ENCODE measurements around the gene LY86. TPM values are rescaled to one million over a fixed set of nuclear protein-coding genes. Genes with fewer than 3 reads are reported as not detected.

The LY86 gene
- total and polyA plus RNA-seq, 2 of the 13 experiments (the other 11 are each of a cell fraction or from before 2014, with no cell fraction given): not detected

- ATAC-seq (no peak), DNase-seq (ENCODE audit: low spot score) (no peak), FAIRE-seq (no peak)
- Histone ChIP-seq H3K4me3 (replicated peaks in 1 of 3; ENCODE audit: insufficient read depth in 1 of 3, low read depth in 2 of 3, low read length in 3 of 3) (no peak overlapping the region), H3K4me2 (ENCODE audit: low read depth, low read length) (no peak overlapping the region), H3K27me3 (ENCODE audit: control insufficient read depth in 1 of 2, insufficient read depth in 2 of 2, low read length in 2 of 2) (no peaks in the 10 kb centered on the region), H4K20me1 (ENCODE audit: insufficient read depth, low read length) (no peaks in the 10 kb centered on the region), H3K36me3 (replicated peaks in 1 of 2; ENCODE audit: control insufficient read depth in 1 of 2, insufficient read depth in 2 of 2, low read length in 2 of 2) (no peaks in the 10 kb centered on the region), H3K27ac (ENCODE audit: extremely low read length, insufficient read depth, low read length) (no peak overlapping the region), H2AFZ (ENCODE audit: low read length) (no peak overlapping the region), H3K9me3 (ENCODE audit: low read length) (no peaks in the 10 kb centered on the region), H3K79me2 (ENCODE audit: insufficient read depth, low read length) (no peaks in the 10 kb centered on the region), H3K4me1 (ENCODE audit: insufficient read depth, low read length) (no peaks in the 10 kb centered on the region), H3K9ac (ENCODE audit: insufficient read depth, low read depth, low read length) (no peak overlapping the region)
- ChIA-PET POLR2A (no interaction called here), CTCF (ENCODE audit: low intra/inter-chr PET ratio, low total read pairs) (no interaction called here)
- intact Hi-C loops (cut with micrococcal nuclease; ENCODE audit: unreplicated experiment) (no loop called here), in situ Hi-C loops (cut with HindIII; ENCODE audit: extremely low pct_ligation_motif_present, low pct_unique_long_range_greater_than_20kb) (no loop called here)
- no TSS peak for BruUV-seq (replicated peaks)
- TF ChIP-seq ZNF234 (CRISPR knock-in tag; conservative IDR thresholded peaks at IDR 0.05) (no peak), PBX2 (CRISPR knock-in tag; IDR thresholded peaks at IDR 0.05) (no peak), ETS1 (CRISPR knock-in tag; IDR thresholded peaks at IDR 0.05) (no peak), BCL3 (CRISPR knock-in tag; IDR thresholded peaks at IDR 0.05) (no peak), ZSCAN22 (CRISPR knock-in tag; IDR thresholded peaks at IDR 0.05) (no peak), HMGXB4 (CRISPR knock-in tag; IDR thresholded peaks at IDR 0.05; ENCODE audit: borderline replicate concordance in 1 of 2, low read depth in 1 of 2) (no peak), ZHX2 (IDR thresholded peaks at IDR 0.05; ENCODE audit: low read depth) (no peak), ZHX2 (CRISPR knock-in tag; IDR thresholded peaks at IDR 0.05; ENCODE audit: borderline replicate concordance) (no peak), KDM6A (CRISPR knock-in tag; IDR thresholded peaks at IDR 0.05; ENCODE audit: low read depth) (no peak)
These were observed 62.8 kb downstream of the LY86 start for GRCh38 chr6:6651335-6651734.
